GM18526 (cell line): ENCODE measurements around the gene SUN3.

Experiments used
- POLR2A ChIP-seq: IDR thresholded peaks from 3 replicates; pipeline ENCODE4 v1.6.1; 2011; ENCODE audit not compliant: insufficient read length; ENCODE audit errors: extremely low read depth

Gene SUN3

DNA sequence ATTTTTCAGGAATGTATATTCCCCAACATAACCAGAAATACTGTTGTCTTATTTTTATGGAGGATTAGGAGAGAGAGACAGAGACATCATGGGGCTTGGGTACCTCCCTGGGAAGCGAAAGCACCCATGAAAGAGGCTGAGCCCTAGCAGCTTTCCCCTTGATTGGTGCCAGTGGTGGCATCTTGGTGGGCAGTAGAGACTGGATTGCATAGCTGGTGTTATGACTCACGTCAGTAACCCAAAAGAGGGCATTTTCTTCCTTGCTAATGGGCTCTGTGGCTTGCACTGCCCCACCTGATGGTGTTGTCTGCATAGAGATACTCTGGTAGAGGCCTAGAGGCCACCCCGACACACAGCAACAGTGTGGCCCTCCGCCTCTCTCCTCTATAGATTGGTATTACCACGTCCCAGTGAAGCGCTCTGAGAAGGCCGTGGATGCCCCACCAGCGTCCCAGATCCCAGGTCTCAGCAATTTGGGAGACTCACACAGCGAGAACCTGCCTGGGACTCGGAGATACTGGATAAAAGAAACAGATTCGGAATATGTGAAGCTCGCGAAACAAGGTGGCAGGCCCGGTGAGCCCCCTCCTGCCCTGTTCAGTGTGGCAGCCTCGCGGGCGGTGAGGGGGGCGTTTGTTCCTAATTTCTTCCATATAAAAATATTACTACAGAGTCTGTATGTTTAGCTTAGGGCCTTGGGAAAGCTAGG lies 12.2 kb upstream of the SUN3 start:
- TF ChIP-seq POLR2A: no peak

DNA sequence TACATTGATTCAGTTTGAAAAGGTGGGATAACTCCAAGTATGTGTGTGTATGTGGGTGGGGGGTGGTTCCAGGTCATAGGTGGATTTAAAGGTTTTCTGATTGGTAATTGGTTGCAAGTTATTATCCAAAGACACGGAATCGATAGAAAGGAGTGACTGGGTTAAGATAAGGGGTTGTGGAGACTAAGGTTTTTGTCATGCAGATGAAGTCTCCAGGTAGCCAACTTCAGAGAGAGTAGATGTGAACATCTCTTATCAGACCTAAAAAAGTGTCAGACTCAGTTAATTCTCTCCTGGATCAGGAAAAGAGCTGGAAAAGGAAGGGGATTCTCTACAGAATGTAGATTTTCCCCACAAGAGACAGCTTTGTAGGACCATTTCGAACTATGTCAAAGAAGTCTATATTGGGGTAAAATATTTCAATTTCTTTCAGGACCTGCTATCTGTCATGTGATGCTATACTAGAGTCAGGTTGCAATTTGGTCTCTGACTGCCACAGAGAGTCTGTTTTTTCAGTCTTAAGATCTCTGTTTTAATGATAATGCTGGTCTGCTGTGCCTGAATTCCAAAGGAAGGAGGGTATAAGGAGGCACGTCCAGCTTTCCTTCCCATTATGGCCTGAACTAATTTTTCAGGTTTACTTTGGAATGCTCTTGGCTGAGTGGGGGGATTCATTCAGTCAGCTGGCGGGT lies 10.1 kb upstream of the SUN3 start:
- no peak for TF ChIP-seq POLR2A

DNA sequence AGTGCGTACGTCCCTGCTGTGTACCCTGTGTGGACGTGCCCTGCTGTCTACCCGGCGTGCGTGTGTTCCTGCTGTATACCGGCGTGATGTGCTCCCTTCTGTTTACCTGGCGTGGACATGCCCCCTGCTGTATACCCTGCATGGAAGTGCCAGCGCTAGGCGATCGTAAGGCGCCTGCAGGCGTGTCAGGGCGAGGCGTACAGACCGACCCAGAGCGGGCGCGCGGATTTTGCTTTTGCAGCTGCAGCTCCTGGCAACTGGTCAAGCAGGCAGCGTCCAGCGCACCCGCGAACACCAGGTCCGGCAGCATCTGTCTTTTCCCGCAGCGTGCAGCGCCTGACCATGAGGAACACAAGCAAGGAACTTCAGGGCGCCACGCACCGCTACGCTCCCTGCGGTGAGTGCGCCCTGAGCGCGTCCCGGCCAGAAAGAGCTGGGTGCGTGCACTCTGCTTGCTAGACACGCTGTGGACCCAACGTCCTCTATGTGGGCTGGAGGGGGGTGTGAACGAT lies 7.1 kb upstream of the SUN3 start:
- no peak for TF ChIP-seq POLR2A

DNA sequence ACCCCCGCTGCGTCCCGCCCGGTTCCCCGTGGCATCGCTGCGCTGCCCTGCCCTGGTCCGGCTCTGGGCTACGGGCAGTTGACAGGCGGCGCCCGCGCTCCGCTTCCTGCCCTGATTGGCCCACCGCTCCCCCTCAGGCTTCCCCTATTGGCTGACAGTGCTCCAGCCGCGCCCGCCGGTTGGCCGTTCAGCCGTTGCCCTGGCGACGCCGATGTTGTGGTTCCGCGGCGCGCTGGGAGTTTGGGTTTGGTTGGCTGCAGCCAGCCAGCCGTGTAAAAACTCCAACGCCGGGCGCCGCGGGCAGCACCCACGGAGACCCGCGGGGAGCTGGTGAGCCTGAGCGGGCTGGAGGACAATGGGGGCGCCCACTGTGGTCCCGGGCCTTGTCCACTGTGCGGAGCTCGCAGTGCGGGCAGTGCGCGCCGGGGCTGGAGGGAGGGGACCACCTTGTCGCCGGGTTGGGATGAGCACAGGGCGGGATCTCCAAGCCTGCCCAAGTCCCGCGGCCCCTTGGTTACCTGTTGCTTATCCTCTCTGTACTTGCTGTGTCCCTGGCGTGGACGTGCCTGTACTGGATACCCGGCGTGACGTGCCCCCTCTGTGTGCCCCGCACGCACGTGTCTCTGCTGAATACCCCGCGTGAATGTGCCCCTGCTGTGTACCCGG lies 6.5 kb upstream of the SUN3 start, which contains the start of gene C7orf57:
Gene C7orf57 (plus strand): TSS at position 243 of the 666 bp plus-strand sequence. CDS start 766 bp downstream, outside the sequence.
- TF ChIP-seq POLR2A: no peak

DNA sequence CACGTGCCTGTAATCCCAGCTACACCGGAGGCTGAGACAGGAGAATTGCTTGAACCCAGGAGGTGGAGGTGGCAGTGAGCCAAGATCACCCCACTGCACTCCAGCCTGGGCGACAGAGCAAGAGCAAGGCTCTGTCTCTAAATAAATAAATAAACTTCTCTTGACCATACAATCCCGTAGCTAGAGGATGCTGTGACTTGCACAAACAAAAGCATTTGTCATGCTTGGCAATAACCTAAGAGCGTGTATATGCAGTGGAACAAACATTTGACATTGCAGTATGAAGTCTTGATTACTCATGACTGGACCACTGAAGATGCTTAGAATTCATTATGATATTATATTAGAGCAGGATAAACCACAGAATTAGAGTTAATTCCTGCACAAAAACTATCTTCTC lies 5.0 kb upstream of the SUN3 start:
- no peak for TF ChIP-seq POLR2A

DNA sequence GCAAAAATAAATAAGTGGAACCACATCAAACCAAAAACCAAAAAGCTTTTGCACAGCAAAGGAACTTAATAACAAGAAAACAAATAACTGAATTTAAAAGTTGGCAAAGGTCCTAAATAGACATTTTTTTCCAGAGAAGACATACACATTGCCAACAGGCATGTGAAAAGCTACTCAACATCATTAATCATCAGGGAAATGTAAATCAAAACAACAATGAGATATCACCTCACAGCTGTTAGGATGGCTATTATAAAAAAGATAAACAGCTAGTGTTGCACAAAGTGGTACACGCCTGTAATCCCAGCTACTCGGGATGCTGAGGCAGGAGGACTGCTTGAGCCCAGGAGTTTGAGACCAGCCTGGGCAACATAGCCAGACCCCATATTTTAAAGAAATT lies 2.2 kb upstream of the SUN3 start:
- no peak for TF ChIP-seq POLR2A

DNA sequence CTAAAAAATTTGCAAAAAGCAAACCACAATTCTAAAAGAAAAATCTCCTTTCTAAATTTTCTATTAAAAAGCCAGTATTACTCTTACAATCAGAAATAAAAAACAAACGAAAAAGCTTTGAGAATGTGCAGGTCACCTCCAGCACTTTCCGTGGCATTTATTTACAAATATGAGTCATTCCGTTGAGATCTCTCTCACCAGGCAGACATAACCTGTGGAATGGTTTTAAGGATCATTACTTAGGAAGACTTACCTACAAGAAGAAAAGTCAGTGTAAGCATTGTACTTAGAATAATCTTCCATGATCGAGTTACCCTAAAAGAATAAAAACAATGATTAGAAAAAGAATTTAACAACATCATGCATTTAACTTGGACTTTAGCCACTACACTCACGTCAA lies 3.3 kb downstream of the SUN3 start:
- no peak for TF ChIP-seq POLR2A

DNA sequence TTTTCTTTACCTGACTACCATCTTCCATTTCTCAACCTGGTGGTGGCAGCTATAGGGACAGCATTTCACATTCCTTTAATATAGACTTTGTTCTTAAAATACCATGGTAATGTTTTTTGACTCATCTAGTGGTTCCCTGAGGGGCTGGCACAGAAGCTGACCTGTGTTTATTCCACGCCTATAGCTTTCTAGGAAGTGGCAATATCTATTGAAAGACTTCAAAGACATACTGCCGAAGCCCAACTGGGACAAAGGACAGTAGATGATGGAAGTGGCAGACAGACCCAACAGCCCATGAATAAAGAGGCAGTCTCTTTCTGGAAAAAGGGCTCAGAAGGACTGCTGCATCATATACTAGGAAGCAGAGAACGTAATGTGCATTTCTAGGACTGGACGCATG lies 11.2 kb downstream of the SUN3 start:
- no peak for TF ChIP-seq POLR2A

DNA sequence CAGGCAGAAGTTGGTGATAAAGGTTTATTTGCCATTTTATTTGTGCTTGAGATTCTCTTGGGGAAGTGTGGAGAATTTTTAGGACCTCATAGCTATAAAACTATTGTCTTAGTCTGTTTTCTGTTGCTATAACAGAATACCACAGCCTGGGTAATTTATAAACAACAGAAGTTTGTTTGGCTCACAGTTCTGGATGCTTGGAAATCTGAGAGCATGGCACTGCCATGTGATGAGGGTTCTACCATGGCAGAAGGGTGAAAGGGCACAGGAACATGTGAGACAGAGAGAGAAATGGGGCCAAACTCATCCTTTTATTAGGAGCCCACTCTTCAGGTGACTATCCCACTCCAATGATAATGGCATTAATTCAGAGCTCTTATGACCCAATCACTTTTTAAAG lies 12.3 kb downstream of the SUN3 start:
- TF ChIP-seq POLR2A: no peak

DNA sequence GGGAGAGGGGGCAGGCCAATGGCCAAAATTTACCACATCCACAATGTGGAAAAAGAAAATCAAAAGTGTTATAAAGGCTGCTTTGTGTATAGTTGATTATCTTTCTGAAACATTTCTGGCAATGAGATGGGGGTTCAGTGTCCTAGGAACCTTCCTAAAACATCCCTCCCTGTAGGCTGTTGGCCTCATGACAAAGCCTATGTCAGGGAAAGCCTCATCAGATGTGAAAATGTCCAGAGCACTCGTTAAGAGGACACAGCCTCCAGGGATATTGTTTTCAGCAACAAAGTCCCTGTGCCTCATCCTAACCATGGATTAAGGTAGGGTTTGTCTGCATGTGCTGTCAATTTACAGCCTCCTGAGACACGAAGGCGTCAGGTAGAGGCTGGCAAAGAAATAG lies 17.0 kb downstream of the SUN3 start:
- TF ChIP-seq POLR2A: no peak

DNA sequence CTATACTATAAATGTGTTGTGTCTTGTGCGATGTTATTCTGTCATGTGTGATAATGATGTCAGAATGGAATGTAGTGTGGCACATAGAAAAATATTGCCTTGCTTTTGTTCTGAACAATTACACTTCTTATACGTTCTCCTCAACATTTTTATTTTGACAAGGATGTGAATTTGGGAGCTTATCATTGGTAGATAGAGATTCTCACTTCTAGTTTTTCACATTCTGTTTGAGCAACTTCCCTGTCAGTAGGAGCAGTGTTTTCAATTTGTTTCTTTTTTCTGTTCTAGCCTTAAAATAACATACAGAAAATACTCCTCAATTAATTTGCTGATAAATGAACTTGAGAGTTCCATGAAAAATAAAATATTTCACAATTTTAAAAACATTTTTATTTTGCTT lies 17.6 kb downstream of the SUN3 start:
- no peak for TF ChIP-seq POLR2A

DNA sequence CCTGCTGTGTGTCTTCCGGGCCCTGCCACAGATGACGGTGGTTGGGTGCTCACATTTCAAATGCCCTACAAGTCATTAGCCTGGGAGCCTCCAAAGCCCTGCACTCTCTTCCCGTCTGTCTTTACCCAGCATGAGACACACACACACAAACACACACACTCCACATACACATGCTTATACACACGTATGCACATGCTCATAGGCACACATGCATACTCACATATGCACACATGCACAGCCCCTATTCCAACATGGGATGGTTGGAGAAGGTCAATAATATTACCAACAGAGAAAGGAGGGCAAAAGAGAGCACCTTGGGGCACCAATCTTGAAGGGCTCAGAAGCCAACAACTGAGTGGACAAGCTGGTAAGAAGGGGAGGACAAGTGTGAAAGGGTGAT lies 19.0 kb downstream of the SUN3 start:
- no peak for TF ChIP-seq POLR2A

DNA sequence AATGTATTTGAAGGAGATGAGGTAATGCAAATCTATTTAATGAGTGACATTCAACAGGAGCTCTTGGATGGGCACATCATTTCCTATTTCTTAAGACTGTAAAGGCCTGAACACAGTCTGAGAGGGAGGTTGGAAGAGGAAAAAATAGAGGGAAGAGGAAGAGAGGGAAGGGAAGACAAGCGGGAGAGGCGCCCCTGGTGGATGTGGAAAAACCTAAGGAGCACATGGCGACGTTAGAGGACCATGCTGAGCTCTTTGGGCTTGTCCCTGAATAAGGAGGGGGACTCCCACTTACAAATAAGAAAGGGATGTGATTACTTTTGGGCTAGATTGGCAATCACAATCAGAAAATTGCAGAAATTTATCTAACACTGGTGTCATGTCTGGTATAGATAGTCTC lies 19.6 kb downstream of the SUN3 start:
- TF ChIP-seq POLR2A: no peak

DNA sequence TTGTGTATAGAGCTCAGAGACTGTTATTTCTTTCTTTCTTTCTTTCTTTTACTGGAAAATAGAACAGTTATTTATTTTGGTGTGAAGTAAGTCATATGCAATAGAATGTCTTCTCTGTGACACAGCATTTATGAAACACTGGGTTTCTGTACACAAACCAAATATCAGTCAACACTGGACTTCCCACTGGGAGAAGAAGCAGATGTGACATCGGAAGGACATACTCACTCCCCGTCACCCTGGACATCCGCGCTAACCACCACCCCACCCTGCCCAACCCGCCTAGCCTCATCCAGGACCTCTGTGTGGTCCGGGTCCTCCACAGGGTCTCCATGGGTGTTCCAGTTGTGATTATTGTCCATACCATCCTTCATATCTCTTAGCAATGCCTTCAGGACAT lies 22.0 kb downstream of the SUN3 start:
- no peak for TF ChIP-seq POLR2A

DNA sequence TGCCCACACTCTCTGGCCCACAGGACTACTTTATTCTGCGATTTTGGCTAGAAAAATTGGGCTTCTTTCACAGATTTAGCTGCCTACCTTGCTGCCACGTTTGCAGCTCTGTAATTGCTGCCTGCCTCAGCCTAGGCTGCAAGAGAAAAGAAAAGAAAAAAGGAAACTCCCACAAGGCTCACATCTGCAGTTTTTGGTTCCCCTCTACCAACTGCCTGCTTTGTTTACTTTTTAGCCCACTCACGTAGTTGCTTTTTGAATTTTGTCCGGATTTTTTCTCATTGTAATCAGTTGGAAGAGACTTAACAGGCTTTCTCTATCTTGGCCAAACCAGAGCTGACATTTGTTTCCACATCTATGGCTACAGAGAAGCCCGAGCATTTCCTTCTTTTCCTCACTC lies 24.3 kb downstream of the SUN3 start:
- no peak for TF ChIP-seq POLR2A

DNA sequence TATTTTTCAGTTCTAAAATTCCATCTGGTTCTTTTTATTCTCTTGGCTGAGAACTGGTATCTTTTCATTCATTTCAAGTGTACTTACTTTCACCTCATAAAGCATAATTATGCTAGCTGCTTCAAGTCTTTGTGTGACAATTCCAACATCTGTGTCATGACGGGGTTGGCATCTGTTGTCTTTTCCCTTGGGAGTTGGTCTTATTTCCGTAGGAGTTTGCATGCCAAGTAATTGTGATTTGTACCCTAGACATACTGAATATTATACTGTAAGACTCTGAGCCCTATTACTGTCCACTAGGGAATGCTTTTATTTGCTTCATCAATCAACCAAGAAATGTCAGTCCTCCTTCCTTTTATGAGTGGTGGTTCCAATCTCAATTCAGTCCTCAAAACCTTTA lies 24.9 kb downstream of the SUN3 start:
- no peak for TF ChIP-seq POLR2A
